Measurements from ENCODE around the gene CDC6.

Gene CDC6

DNA sequence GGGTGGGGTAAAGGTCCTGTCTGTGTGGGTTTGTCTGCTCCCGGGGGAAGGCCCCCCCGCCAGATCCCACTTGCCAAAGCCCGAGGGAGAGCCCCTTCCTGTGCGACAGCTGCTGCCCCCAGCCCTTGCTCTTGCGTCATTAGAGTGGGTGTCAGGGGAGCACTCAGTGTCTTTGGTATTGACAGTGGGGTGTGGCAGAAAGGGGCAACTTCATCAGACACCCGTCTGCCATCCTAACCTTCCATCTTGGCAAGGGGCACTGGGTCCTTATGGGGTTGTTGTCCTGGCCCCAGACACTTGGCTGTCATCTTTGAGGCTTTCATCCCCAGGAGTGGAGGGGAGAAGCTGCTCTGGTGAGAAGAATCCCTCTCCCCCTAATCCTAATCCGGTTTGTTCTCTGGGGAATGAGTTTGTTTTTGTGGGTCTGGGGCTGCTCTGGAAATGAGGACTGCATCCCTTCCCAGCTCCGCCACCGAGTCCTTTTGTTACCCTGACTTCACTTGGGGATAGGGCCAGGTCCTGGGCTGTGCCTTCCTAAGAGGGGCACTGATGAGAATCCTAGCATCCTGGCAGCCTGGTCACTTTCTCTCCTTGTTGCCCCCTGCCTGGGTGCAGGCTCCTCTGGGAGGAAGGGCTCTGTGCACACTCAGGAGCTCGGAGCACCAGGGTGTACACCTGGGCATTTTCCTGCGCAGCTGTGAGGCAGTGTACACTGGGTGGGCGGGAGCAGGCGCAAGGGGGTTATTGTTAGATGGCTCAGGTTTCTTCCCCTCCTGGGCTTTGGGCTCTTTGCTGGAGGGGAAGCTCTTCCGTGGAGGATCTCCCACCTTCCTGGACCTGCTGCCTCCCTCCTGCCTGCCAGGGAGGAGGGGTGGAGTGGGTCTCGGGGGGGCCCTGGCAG lies 55.8 kb downstream of the CDC6 start:
- no peak for DNase-seq (ENCODE audit: low spot score)

GRCh38 chr17:40344421-40345160 lies 56.9 kb downstream of the CDC6 start:
- TF ChIP-seq, protein P1, sequence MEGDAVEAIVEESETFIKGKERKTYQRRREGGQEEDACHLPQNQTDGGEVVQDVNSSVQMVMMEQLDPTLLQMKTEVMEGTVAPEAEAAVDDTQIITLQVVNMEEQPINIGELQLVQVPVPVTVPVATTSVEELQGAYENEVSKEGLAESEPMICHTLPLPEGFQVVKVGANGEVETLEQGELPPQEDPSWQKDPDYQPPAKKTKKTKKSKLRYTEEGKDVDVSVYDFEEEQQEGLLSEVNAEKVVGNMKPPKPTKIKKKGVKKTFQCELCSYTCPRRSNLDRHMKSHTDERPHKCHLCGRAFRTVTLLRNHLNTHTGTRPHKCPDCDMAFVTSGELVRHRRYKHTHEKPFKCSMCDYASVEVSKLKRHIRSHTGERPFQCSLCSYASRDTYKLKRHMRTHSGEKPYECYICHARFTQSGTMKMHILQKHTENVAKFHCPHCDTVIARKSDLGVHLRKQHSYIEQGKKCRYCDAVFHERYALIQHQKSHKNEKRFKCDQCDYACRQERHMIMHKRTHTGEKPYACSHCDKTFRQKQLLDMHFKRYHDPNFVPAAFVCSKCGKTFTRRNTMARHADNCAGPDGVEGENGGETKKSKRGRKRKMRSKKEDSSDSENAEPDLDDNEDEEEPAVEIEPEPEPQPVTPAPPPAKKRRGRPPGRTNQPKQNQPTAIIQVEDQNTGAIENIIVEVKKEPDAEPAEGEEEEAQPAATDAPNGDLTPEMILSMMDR (IDR thresholded peaks at IDR 0.05; ENCODE audit: borderline replicate concordance, control extremely low read depth, extremely low read depth, insufficient read depth, missing control alignments), result no peak
- no peak for DNase-seq (ENCODE audit: low spot score)
- in situ Hi-C loops (cut with MboI; ENCODE audit: low sequenced_read_pairs, unreplicated experiment), result no loop called here

More for the DNA sequence above, 55.8 kb downstream of the CDC6 start:
- in situ Hi-C loops (cut with MboI; ENCODE audit: low sequenced_read_pairs, unreplicated experiment), result no loop called here
- TF ChIP-seq, protein P1 (IDR thresholded peaks at IDR 0.05; ENCODE audit: borderline replicate concordance, control extremely low read depth, extremely low read depth, insufficient read depth, missing control alignments), result no peak

- DNase-seq (ENCODE audit: low spot score), result peak; percentile 63
- in situ Hi-C loops (cut with MboI; ENCODE audit: low sequenced_read_pairs, unreplicated experiment), result no loop called here
- TF ChIP-seq, protein P1 (IDR thresholded peaks at IDR 0.05; ENCODE audit: borderline replicate concordance, control extremely low read depth, extremely low read depth, insufficient read depth, missing control alignments), result no peak
Observed at GRCh38 chr17:40345161-40345993, 57.7 kb downstream of the CDC6 start.

DNA sequence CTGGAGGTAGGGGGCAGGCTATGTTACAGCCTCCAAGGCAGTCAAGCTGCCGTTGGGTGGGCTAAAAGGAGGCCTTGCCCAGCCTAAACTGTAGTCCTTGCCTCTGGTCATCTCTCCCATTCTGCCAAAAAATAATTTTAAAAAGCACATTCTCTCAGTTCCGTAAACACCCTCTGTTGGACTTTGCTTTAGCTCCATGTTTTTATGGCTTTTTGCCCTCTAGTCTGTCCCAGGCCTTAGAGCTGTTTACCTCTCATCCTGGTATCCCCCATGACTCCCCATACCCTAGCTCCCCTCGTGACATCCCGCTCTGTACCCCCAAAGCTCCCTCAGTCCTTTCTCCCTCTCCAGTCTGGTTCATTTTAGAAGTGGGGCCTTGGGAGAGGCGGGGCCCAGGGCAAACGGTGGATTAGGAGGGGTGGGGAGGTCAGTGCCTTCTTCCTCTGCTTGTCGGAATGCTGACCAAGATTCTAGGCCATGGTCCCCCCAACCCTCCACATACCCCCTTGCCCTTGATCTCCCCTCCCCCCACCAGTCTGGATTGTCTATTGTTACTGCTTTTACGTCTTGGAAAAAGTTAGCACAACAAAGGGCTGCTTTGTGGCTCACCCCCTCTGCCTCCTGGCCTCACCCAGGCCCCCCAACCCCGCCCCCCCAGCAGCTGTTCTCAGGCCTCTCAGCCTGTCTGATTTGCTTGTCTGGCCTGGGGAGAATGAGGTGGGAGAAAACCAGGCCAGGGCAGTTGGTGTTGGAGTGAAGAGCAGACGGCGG lies 58.5 kb downstream of the CDC6 start:
- DNase-seq (ENCODE audit: low spot score), result no peak
- in situ Hi-C loops (cut with MboI; ENCODE audit: low sequenced_read_pairs, unreplicated experiment), result no loop called here
- TF ChIP-seq, protein P1 (IDR thresholded peaks at IDR 0.05; ENCODE audit: borderline replicate concordance, control extremely low read depth, extremely low read depth, insufficient read depth, missing control alignments), result no peak

DNA sequence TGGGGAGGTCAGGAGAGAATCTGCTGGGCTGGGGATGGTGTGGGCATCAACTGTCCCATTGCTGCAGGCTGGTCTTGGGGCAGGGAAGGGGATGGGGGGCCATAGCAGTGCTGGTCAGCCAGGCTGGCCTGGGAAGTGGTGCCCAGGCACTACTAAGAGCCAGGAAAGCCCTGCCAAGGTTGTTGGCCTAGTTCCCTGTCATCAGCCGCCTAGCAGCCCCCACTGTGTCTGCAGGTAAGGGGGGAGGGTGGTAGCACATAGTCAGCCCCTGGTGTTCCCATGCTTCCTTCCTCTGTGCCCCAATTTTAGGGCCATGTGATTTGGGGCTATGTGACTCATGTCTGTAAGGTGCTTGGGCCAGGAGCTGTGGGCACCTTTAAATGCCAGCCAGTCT lies 59.1 kb downstream of the CDC6 start:
- in situ Hi-C loops (cut with MboI; ENCODE audit: low sequenced_read_pairs, unreplicated experiment), result no loop called here
- TF ChIP-seq, protein P1 (IDR thresholded peaks at IDR 0.05; ENCODE audit: borderline replicate concordance, control extremely low read depth, extremely low read depth, insufficient read depth, missing control alignments), result no peak
- no peak for DNase-seq (ENCODE audit: low spot score)

All from GM13976 (cell line).